PFSK-1 (cell line): Measurements from ENCODE around the gene POLR2C.

Experiments
- FOXP2 ChIP-seq: optimal IDR thresholded peaks from 2 replicates; pipeline ENCODE3; 2011; ENCODE audit warnings: borderline replicate concordance, control low read depth, inconsistent platforms; ENCODE audit not compliant: insufficient read depth; ENCODE audit errors: extremely low read length, extremely low read depth
- POLR2AphosphoS5 ChIP-seq: IDR thresholded peaks from 2 replicates; pipeline ENCODE4 v1.6.1; 2012; ENCODE audit warnings: low read depth, mild to moderate bottlenecking, control low read depth, low read length, moderate library complexity
- REST ChIP-seq, 2 experiments: IDR thresholded peaks; 2 replicates each; pipeline versions ENCODE4 v1.6.1 to v1.8.0; 2011 to 2012; ENCODE audit warnings: low read depth in 2 of 2, low read length in 2 of 2, control low read depth in 1 of 2, inconsistent platforms in 1 of 2, mild to moderate bottlenecking in 1 of 2, moderate library complexity in 1 of 2; ENCODE audit not compliant: insufficient read depth in 1 of 2
- SIN3A ChIP-seq: IDR thresholded peaks from 2 replicates; pipeline ENCODE4 v1.6.1; 2012; ENCODE audit warnings: mild to moderate bottlenecking, low read length, moderate library complexity, borderline replicate concordance; ENCODE audit not compliant: insufficient read depth
- TAF1 ChIP-seq: IDR thresholded peaks from 2 replicates; pipeline ENCODE4 v1.6.1; 2012; ENCODE audit warnings: low read length, control low read depth, borderline replicate concordance; ENCODE audit not compliant: insufficient read depth

Gene POLR2C

GRCh38 chr16:57419506-57419905 lies 43.0 kb upstream of the POLR2C start:
- no peak for TF ChIP-seq FOXP2
- no peak for TF ChIP-seq SIN3A
- TF ChIP-seq REST (IDR thresholded peaks at IDR 0.05; ENCODE audit: insufficient read depth in 1 of 2, low read depth in 2 of 2, low read length in 2 of 2), result no peak
- no peak for TF ChIP-seq TAF1
- no peak for TF ChIP-seq POLR2AphosphoS5

GRCh38 chr16:57422026-57422944 lies 40.2 kb upstream of the POLR2C start:
- TF ChIP-seq FOXP2, result no peak
- no peak for TF ChIP-seq POLR2AphosphoS5
- TF ChIP-seq TAF1, result no peak
- TF ChIP-seq REST (IDR thresholded peaks at IDR 0.05; ENCODE audit: insufficient read depth in 1 of 2, low read depth in 2 of 2, low read length in 2 of 2), result no peak
- no peak for TF ChIP-seq SIN3A

GRCh38 chr16:57423152-57423551 lies 39.3 kb upstream of the POLR2C start:
- no peak for TF ChIP-seq REST (IDR thresholded peaks at IDR 0.05; ENCODE audit: insufficient read depth in 1 of 2, low read depth in 2 of 2, low read length in 2 of 2)
- no peak for TF ChIP-seq POLR2AphosphoS5
- TF ChIP-seq TAF1, result no peak
- no peak for TF ChIP-seq FOXP2

- TF ChIP-seq FOXP2 (no peak), SIN3A (no peak), REST (IDR thresholded peaks at IDR 0.05; ENCODE audit: insufficient read depth in 1 of 2, low read depth in 2 of 2, low read length in 2 of 2) (no peak), TAF1 (no peak), POLR2AphosphoS5 (no peak)
Measured at GRCh38 chr16:57424583-57424982, 37.9 kb upstream of the POLR2C start.
